B cell (primary cell): ENCODE data around the gene ACTR1B. TPM values are rescaled to one million over a fixed set of nuclear protein-coding genes. Genes with fewer than 3 reads are reported as not detected.

Experiments used
- ATAC-seq: fragments of 200-7000 bp; cut with Tn5 transposase; one replicate; pipeline ENCODE4 v1.10.0; 2021; ENCODE audit warnings: low read depth, mild to moderate bottlenecking, moderate number of reproducible peaks, moderate library complexity
- CTCF ChIA-PET: fragments of 350-600 bp; sonication (Branson Sonifier 250); formaldehyde crosslinking; loops from one replicate; lab custom pipeline; 2021; ENCODE audit warnings: antibody characterized with exemption, inconsistent platforms; lab: Charles Lee
- POLR2A ChIA-PET: fragments of 350-600 bp; sonication (Branson Sonifier 250); formaldehyde crosslinking; loops from one replicate; lab custom pipeline; 2021; ENCODE audit warnings: antibody characterized with exemption; lab: Charles Lee
- DNase-seq: peaks from one replicate; pipeline ENCODE4 v3.0.0; 2013
- H2AFZ ChIP-seq: 2 replicates; pipeline ENCODE4 v1.6.1; 2012; ENCODE audit warnings: mild to moderate bottlenecking, low read depth, low read length; ENCODE audit not compliant: insufficient read depth, poor library complexity, severe bottlenecking
- H3K27ac ChIP-seq, 2 donors: 1 replicate in 1 of 2; 2 replicates in 1 of 2; pipeline ENCODE4 v1.5.1; 2012 to 2013; ENCODE audit warnings: low read length in 2 of 2, mild to moderate bottlenecking in 2 of 2, moderate library complexity in 1 of 2
- H3K27me3 ChIP-seq, 4 experiments: fragments of 200-600 bp in 1 of 4; sonication (generic) in 1 of 4; replicated peaks in 1 of 4; 1 replicate in 2 of 4; 2 replicates in 2 of 4; pipeline versions ENCODE4 v1.6.1 to v1.7.0; 2013 to 2016; ENCODE audit warnings: low read length in 3 of 4, mild to moderate bottlenecking in 2 of 4, mixed read lengths in 1 of 4, moderate library complexity in 1 of 4; ENCODE audit not compliant: insufficient read depth in 4 of 4, control insufficient read depth in 3 of 4; ENCODE audit errors: control extremely low read depth in 1 of 4
- H3K36me3 ChIP-seq, 2 experiments: replicated peaks in 1 of 2; 1 replicate in 1 of 2; 2 replicates in 1 of 2; pipeline versions ENCODE4 v1.6.1 to v1.7.1; 2013; ENCODE audit warnings: low read length in 1 of 2; ENCODE audit not compliant: insufficient read depth in 2 of 2, control insufficient read depth in 1 of 2; ENCODE audit errors: control extremely low read depth in 1 of 2, extremely low read depth in 1 of 2
- H3K4me1 ChIP-seq, 2 donors: fragments of 200-600 bp in 1 of 2; sonication (generic) in 1 of 2; 1 replicate in 1 of 2; 2 replicates in 1 of 2; pipeline versions ENCODE4 v1.5.1 to v1.6.1; 2013 to 2017; ENCODE audit warnings: low read length in 2 of 2; ENCODE audit not compliant: control insufficient read depth in 2 of 2, insufficient read depth in 2 of 2
- H3K4me2 ChIP-seq: replicated peaks from 2 replicates; pipeline ENCODE3; 2012; ENCODE audit warnings: mild to moderate bottlenecking, low read depth, low read length; ENCODE audit not compliant: poor library complexity, severe bottlenecking
- H3K4me3 ChIP-seq, 5 experiments: fragments of 200-600 bp in 1 of 5; sonication (generic) in 1 of 5; 1 replicate in 3 of 5; 2 replicates in 2 of 5; pipeline versions ENCODE4 v1.5.1 to v1.7.0; 2011 to 2016; ENCODE audit warnings: low read length in 4 of 5, mild to moderate bottlenecking in 4 of 5, low read depth in 2 of 5, control low read depth in 1 of 5, moderate library complexity in 1 of 5; ENCODE audit not compliant: insufficient read depth in 1 of 5; ENCODE audit errors: control extremely low read depth in 1 of 5, extremely low read depth in 1 of 5
- H3K79me2 ChIP-seq: fragments of 200-600 bp; sonication (generic); one replicate; pipeline ENCODE4 v1.6.0; 2016; ENCODE audit warnings: low read length; ENCODE audit not compliant: control insufficient read depth, insufficient read depth
- H3K9ac ChIP-seq: fragments of 200-600 bp; sonication (generic); 2 replicates; pipeline ENCODE4 v1.6.1; 2017; ENCODE audit warnings: mild to moderate bottlenecking, low read length, moderate library complexity
- H3K9me3 ChIP-seq, 3 donors: one replicate each; pipeline versions ENCODE4 v1.6.1 to v1.7.1; 2013; ENCODE audit warnings: low read length in 2 of 3; ENCODE audit not compliant: control insufficient read depth in 2 of 3, insufficient read depth in 1 of 3; ENCODE audit errors: control extremely low read depth in 1 of 3
- H4K20me1 ChIP-seq: 2 replicates; pipeline ENCODE4 v1.6.0; 2012; ENCODE audit warnings: mild to moderate bottlenecking, low read length; ENCODE audit not compliant: insufficient read depth, control insufficient read depth, poor library complexity, severe bottlenecking
- H3K27ac Mint-ChIP-seq: one replicate; pipeline ENCODE4 v1.8.0; 2021; ENCODE audit warnings: mixed read lengths
- H3K27me3 Mint-ChIP-seq: one replicate; pipeline ENCODE4 v1.8.0; 2021; ENCODE audit warnings: mixed read lengths
- H3K4me1 Mint-ChIP-seq: one replicate; pipeline ENCODE4 v1.8.0; 2021; ENCODE audit warnings: mixed read lengths
- H3K4me3 Mint-ChIP-seq: one replicate; pipeline ENCODE4 v1.8.0; 2021; ENCODE audit warnings: mixed read lengths
- H3K9me3 Mint-ChIP-seq: one replicate; pipeline ENCODE4 v1.8.0; 2022; ENCODE audit warnings: mixed read lengths; ENCODE audit not compliant: insufficient read depth
- EZH2 ChIP-seq: IDR thresholded peaks from 2 replicates; pipeline ENCODE4 v1.6.1; 2012; ENCODE audit warnings: borderline replicate concordance, low read depth, mild to moderate bottlenecking, moderate library complexity, low read length; ENCODE audit not compliant: insufficient read depth, poor library complexity, severe bottlenecking
- WGBS: methylation state at CpG from one replicate; pipeline ENCODE4 v1.1.5; 2013; ENCODE audit warnings: missing lambda C conversion rate; ENCODE audit not compliant: insufficient coverage; 5-methylcytosine and 5-hydroxymethylcytosine counted together
- intact Hi-C: fragments of 100-400 bp; cut with micrococcal nuclease; formaldehyde crosslinking; loops from one replicate; pipeline ENCODE4 v1.10.0; 2022
- polyA plus RNA-seq: library from polyadenylated mRNA; depleted of rRNA; stranded (reverse); fragments of >200 nt; gene quantifications from 2 replicates; pipeline ENCODE4 v1.2.3, GENCODE V29; 2012
- total RNA-seq, 2 donors: library from RNA; stranded (reverse); fragments of 120-200 nt in 1 of 2; gene quantifications; 1 replicate in 1 of 2; 2 replicates in 1 of 2; pipeline versions ENCODE4 v1.2.3 to v1.2.4, GENCODE V29; 2013 to 2022
- TF ChIP-seq, protein P1 (sequence below): fragments of 200-600 bp; IDR thresholded peaks from one replicate; pipeline ENCODE4 v1.8.0; 2022; ENCODE audit warnings: antibody characterized with exemption, mild to moderate bottlenecking

The ACTR1B gene
- total and polyA plus RNA-seq, 2 donors (not counting 1 experiment from before 2014, with no cell fraction given), result 69.0 to 143 TPM

DNA sequence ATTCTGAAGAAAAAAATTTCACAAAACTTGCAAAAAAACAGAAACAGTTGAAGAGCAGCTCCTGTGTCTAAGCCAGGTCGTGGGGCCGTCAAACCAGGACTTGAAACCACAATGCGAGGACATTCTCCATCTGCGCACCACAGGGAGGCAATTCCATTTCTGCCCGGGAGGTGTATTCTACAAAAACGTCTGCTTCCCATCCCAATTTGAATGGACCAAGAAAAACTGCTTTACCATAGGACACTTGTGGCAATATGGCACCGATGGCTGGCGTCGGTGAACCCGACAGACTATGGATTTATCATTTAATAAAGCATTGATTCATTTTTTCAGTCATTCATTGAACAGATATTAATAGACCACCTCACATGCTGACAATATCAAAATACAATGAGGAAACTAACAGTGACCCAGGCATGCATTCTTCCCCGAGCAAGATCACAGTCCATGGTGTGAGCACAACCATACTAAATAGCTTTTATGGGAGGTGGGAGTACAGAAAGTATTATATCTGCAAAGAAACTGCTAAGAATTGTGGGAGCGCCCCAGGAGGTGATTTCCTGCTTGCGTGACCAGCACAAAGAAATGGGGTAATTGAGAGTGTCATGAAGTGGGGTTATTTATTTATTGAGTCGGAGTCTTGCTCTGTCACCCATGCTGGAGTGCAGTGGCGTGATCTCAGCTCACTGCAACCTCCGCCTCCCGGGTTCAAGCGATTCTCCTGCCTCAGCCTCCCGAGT is 39.1 kb upstream of the ACTR1B start:
- DNase-seq, result no peak

More for the DNA sequence above, 39.1 kb upstream of the ACTR1B start:
- Histone ChIP-seq H3K9me3 (no peaks in the 10 kb centered on the region), H3K27ac (no peak overlapping the region), H3K4me3 (no peak overlapping the region), H3K36me3 (no peaks in the 10 kb centered on the region), H3K4me2 (no peak overlapping the region), H3K4me1 (no peaks in the 10 kb centered on the region), H3K79me2 (no peaks in the 10 kb centered on the region), H3K27me3 (peaks cover 0 to 2% (median 0%) of the 10 kb centered on the region in 4 experiments), H4K20me1 (no peaks in the 10 kb centered on the region), H3K9ac (no peak overlapping the region), H2AFZ (no peak overlapping the region)
- 85% methylated on average over 8 of the region's 19 CpGs for WGBS
- ATAC-seq, result no peak
- POLR2A ChIA-PET, result no interaction called here
- H3K4me3 Mint-ChIP-seq, result no peak overlapping the region
- H3K4me1 Mint-ChIP-seq, result no peaks in the 10 kb centered on the region
- CTCF ChIA-PET, result interaction anchor here (1.3 kb wide), 1 partner anchor 46 kb away, joined by 3 read pairs; no protein-coding TSS in a partner anchor
- H3K27me3 Mint-ChIP-seq, result no peaks in the 10 kb centered on the region
- intact Hi-C loops, result loop anchor here (5.0 kb wide), 1 partner anchor 484 kb away; no protein-coding TSS in a partner anchor
- TF ChIP-seq, protein P1, sequence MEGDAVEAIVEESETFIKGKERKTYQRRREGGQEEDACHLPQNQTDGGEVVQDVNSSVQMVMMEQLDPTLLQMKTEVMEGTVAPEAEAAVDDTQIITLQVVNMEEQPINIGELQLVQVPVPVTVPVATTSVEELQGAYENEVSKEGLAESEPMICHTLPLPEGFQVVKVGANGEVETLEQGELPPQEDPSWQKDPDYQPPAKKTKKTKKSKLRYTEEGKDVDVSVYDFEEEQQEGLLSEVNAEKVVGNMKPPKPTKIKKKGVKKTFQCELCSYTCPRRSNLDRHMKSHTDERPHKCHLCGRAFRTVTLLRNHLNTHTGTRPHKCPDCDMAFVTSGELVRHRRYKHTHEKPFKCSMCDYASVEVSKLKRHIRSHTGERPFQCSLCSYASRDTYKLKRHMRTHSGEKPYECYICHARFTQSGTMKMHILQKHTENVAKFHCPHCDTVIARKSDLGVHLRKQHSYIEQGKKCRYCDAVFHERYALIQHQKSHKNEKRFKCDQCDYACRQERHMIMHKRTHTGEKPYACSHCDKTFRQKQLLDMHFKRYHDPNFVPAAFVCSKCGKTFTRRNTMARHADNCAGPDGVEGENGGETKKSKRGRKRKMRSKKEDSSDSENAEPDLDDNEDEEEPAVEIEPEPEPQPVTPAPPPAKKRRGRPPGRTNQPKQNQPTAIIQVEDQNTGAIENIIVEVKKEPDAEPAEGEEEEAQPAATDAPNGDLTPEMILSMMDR, result no peak
- TF ChIP-seq EZH2, result no peak
- no peaks in the 10 kb centered on the region for H3K9me3 Mint-ChIP-seq
- no peak overlapping the region for H3K27ac Mint-ChIP-seq
